Measurements from ENCODE around the gene SLC35B2. TPM values are rescaled to one million over a fixed set of nuclear protein-coding genes. Genes with fewer than 3 reads are reported as not detected.

SLC35B2 gene
- polyA plus RNA-seq, 1 of the 3 experiments (the other 2 are of a cell fraction) = 125 TPM

- TF ChIP-seq RFX5 (IDR thresholded peaks at IDR 0.05; ENCODE audit: low read length) (no peak), MXI1 (IDR thresholded peaks at IDR 0.05; ENCODE audit: low read depth, low read length) (peak; percentile 94), RCOR1 (IDR thresholded peaks at IDR 0.05; ENCODE audit: low read length) (no peak), USF2 (IDR thresholded peaks at IDR 0.05; ENCODE audit: borderline replicate concordance, low read depth, low read length) (no peak), TEAD4 (IDR thresholded peaks at IDR 0.05; ENCODE audit: borderline replicate concordance, insufficient read depth) (no peak), USF1 (IDR thresholded peaks at IDR 0.05; ENCODE audit: borderline replicate concordance, low read depth) (no peak), FOXM1 (IDR thresholded peaks at IDR 0.05; ENCODE audit: low read depth) (no peak), GABPA (IDR thresholded peaks at IDR 0.05; ENCODE audit: low read depth) (peak; percentile 38; the same call in 1 of the 2 replicates), TAF1 (IDR thresholded peaks at IDR 0.05; ENCODE audit: borderline replicate concordance, low read depth, low read length) (no peak), YY1 (IDR thresholded peaks at IDR 0.05; ENCODE audit: low read depth) (peak; percentile 82), SIN3A (IDR thresholded peaks at IDR 0.05; ENCODE audit: borderline replicate concordance, low read depth, low read length) (peak; percentile 44; the same call in 1 of the 2 replicates), RAD21 (IDR thresholded peaks at IDR 0.05; ENCODE audit: low read length) (no peak), NRF1 (IDR thresholded peaks at IDR 0.05; ENCODE audit: low read depth, low read length) (no peak), SMC3 (IDR thresholded peaks at IDR 0.05; ENCODE audit: low read depth, low read length) (no peak), FOSL2 (IDR thresholded peaks at IDR 0.05; ENCODE audit: borderline replicate concordance, low read depth) (no peak), TCF12 (IDR thresholded peaks at IDR 0.05) (no peak), EZH2phosphoT487 (IDR thresholded peaks at IDR 0.05; ENCODE audit: borderline replicate concordance, low read depth) (no peak), MEF2A (IDR thresholded peaks at IDR 0.05; ENCODE audit: borderline replicate concordance, low read depth) (no peak), POLR2AphosphoS5 (IDR thresholded peaks at IDR 0.05; ENCODE audit: low read depth, low read length) (peak; percentile 59), IRF3 (IDR thresholded peaks at IDR 0.05; ENCODE audit: low read depth, low read length) (no peak), CHD2 (IDR thresholded peaks at IDR 0.05; ENCODE audit: low read length, partially characterized antibody) (no peak)
Observed at GRCh38 chr6:44247338-44248302, 9.7 kb downstream of the SLC35B2 start (continued).
